ENCODE data around the gene RORB.

DNA sequence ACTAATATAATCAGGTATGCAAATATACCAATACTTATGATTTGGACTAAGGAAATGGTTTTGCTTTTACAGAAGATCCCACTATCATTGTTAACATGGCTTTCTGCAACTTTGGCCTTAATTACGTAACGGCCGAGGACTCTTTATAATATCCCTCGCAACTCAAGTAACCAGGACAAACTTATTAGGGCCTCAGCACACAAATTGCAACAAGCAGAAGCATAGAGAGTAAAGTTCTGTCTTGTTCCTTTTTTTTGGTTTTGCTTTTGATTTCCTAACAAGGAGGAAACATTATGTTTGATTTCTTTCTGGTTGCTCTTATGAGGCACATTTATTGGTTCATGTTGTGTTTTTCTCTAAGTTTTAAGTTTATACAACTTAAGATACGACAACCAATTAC lies 60.4 kb downstream of the RORB start:
- TF ChIP-seq, protein P1, sequence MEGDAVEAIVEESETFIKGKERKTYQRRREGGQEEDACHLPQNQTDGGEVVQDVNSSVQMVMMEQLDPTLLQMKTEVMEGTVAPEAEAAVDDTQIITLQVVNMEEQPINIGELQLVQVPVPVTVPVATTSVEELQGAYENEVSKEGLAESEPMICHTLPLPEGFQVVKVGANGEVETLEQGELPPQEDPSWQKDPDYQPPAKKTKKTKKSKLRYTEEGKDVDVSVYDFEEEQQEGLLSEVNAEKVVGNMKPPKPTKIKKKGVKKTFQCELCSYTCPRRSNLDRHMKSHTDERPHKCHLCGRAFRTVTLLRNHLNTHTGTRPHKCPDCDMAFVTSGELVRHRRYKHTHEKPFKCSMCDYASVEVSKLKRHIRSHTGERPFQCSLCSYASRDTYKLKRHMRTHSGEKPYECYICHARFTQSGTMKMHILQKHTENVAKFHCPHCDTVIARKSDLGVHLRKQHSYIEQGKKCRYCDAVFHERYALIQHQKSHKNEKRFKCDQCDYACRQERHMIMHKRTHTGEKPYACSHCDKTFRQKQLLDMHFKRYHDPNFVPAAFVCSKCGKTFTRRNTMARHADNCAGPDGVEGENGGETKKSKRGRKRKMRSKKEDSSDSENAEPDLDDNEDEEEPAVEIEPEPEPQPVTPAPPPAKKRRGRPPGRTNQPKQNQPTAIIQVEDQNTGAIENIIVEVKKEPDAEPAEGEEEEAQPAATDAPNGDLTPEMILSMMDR (IDR thresholded peaks at IDR 0.05), result no peak
- TF ChIP-seq ATF1 (CRISPR knock-in tag; IDR thresholded peaks at IDR 0.05) (no peak), FOXJ3 (CRISPR knock-in tag; IDR thresholded peaks at IDR 0.05; ENCODE audit: borderline replicate concordance) (no peak), TEAD1 (CRISPR knock-in tag; IDR thresholded peaks at IDR 0.05) (no peak), CREM (CRISPR knock-in tag; IDR thresholded peaks at IDR 0.05) (no peak)
- TF ChIP-seq, protein P2, sequence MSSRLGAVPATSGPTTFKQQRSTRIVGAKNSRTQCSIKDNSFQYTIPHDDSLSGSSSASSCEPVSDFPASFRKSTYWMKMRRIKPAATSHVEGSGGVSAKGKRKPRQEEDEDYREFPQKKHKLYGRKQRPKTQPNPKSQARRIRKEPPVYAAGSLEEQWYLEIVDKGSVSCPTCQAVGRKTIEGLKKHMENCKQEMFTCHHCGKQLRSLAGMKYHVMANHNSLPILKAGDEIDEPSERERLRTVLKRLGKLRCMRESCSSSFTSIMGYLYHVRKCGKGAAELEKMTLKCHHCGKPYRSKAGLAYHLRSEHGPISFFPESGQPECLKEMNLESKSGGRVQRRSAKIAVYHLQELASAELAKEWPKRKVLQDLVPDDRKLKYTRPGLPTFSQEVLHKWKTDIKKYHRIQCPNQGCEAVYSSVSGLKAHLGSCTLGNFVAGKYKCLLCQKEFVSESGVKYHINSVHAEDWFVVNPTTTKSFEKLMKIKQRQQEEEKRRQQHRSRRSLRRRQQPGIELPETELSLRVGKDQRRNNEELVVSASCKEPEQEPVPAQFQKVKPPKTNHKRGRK (CRISPR knock-in tag; IDR thresholded peaks at IDR 0.05; ENCODE audit: borderline replicate concordance), result no peak
- TF ChIP-seq, protein P3, sequence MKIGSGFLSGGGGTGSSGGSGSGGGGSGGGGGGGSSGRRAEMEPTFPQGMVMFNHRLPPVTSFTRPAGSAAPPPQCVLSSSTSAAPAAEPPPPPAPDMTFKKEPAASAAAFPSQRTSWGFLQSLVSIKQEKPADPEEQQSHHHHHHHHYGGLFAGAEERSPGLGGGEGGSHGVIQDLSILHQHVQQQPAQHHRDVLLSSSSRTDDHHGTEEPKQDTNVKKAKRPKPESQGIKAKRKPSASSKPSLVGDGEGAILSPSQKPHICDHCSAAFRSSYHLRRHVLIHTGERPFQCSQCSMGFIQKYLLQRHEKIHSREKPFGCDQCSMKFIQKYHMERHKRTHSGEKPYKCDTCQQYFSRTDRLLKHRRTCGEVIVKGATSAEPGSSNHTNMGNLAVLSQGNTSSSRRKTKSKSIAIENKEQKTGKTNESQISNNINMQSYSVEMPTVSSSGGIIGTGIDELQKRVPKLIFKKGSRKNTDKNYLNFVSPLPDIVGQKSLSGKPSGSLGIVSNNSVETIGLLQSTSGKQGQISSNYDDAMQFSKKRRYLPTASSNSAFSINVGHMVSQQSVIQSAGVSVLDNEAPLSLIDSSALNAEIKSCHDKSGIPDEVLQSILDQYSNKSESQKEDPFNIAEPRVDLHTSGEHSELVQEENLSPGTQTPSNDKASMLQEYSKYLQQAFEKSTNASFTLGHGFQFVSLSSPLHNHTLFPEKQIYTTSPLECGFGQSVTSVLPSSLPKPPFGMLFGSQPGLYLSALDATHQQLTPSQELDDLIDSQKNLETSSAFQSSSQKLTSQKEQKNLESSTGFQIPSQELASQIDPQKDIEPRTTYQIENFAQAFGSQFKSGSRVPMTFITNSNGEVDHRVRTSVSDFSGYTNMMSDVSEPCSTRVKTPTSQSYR (CRISPR knock-in tag; IDR thresholded peaks at IDR 0.05), result no peak
